ENCODE data around the gene GIMAP8. TPM values are rescaled to one million over a fixed set of nuclear protein-coding genes. Genes with fewer than 3 reads are reported as not detected.

Gene GIMAP8
- total RNA-seq, 1 experiment from 2014 or later: 0.10 TPM

GRCh38 chr7:150402671-150403321 is 47.6 kb upstream of the GIMAP8 start:
- ATAC-seq: no peak
- CTCF ChIA-PET: no interaction called here
- intact Hi-C loops (cut with micrococcal nuclease; ENCODE audit: unreplicated experiment) (no loop called here), in situ Hi-C loops (cut with HindIII; ENCODE audit: low pct_unique_long_range_greater_than_20kb, low sequenced_read_pairs) (no loop called here)
- no peaks in the 10 kb centered on the region for H3K27me3 ChIP-seq (ENCODE audit: control insufficient read depth, insufficient read depth, low read length)
- TF ChIP-seq TCF7L2 (IDR thresholded peaks at IDR 0.05; ENCODE audit: low read depth, low read length): no peak
- no peak for TF ChIP-seq POLR2AphosphoS5 (IDR thresholded peaks at IDR 0.05; ENCODE audit: low read depth, low read length)
- no peak for TF ChIP-seq CTCF (IDR thresholded peaks at IDR 0.05)
- no peak for TF ChIP-seq SIN3A (IDR thresholded peaks at IDR 0.05; ENCODE audit: borderline replicate concordance, insufficient read depth, low read depth, low read length)
- no peak for TF ChIP-seq REST (IDR thresholded peaks at IDR 0.05; ENCODE audit: insufficient read depth in 1 of 2, low read depth in 2 of 2, low read length in 1 of 2)
- H3K9me3 ChIP-seq (ENCODE audit: control insufficient read depth, insufficient read depth, low read depth, low read length): no peaks in the 10 kb centered on the region
- POLR2A ChIA-PET: no interaction called here
- BruUV-seq (replicated peaks): no TSS peak
- H3K27ac ChIP-seq (ENCODE audit: low read length): no peak overlapping the region
- H3K36me3 ChIP-seq (ENCODE audit: control insufficient read depth, insufficient read depth, low read length): no peaks in the 10 kb centered on the region
- peaks cover 63% of the 10 kb centered on the region for H3K4me1 ChIP-seq (ENCODE audit: control insufficient read depth, insufficient read depth, low read length)
- no peak overlapping the region for H3K4me3 ChIP-seq (ENCODE audit: low read depth in 2 of 2, low read length in 2 of 2)
- DNase-seq (ENCODE audit: low read depth, low spot score): no peak

- Histone ChIP-seq H3K9me3 (ENCODE audit: control insufficient read depth, insufficient read depth, low read depth, low read length) (no peaks in the 10 kb centered on the region), H3K4me1 (ENCODE audit: control insufficient read depth, insufficient read depth, low read length) (peaks cover 61% of the 10 kb centered on the region), H3K27ac (ENCODE audit: low read length) (peak overlapping the region; percentile 94), H3K27me3 (ENCODE audit: control insufficient read depth, insufficient read depth, low read length) (no peaks in the 10 kb centered on the region), H3K4me3 (ENCODE audit: low read depth in 2 of 2, low read length in 2 of 2) (no peak overlapping the region), H3K36me3 (ENCODE audit: control insufficient read depth, insufficient read depth, low read length) (no peaks in the 10 kb centered on the region)
- no peak for TF ChIP-seq CTCF (IDR thresholded peaks at IDR 0.05)
- no peak for TF ChIP-seq POLR2AphosphoS5 (IDR thresholded peaks at IDR 0.05; ENCODE audit: low read depth, low read length)
- no peak for TF ChIP-seq SIN3A (IDR thresholded peaks at IDR 0.05; ENCODE audit: borderline replicate concordance, insufficient read depth, low read depth, low read length)
- TF ChIP-seq TCF7L2 (IDR thresholded peaks at IDR 0.05; ENCODE audit: low read depth, low read length): no peak
- TF ChIP-seq REST (IDR thresholded peaks at IDR 0.05; ENCODE audit: insufficient read depth in 1 of 2, low read depth in 2 of 2, low read length in 1 of 2): no peak
- ChIA-PET POLR2A (no interaction called here), CTCF (no interaction called here)
- DNase-seq (ENCODE audit: low read depth, low spot score): no peak
- ATAC-seq: no peak
- intact Hi-C loops (cut with micrococcal nuclease; ENCODE audit: unreplicated experiment): no loop called here
- in situ Hi-C loops (cut with HindIII; ENCODE audit: low pct_unique_long_range_greater_than_20kb, low sequenced_read_pairs): no loop called here
- no TSS peak for BruUV-seq (replicated peaks)
Measured at GRCh38 chr7:150403376-150404171, 46.9 kb upstream of the GIMAP8 start.
